Measurements from ENCODE around the gene SSC5D. TPM values are rescaled to one million over a fixed set of nuclear protein-coding genes. Genes with fewer than 3 reads are reported as not detected.

Gene SSC5D
- total RNA-seq, 1 donor from 2014 or later: 3.7 TPM

GRCh38 chr19:55485439-55486011 lies 2.7 kb upstream of the SSC5D start:
- TF ChIP-seq, protein P1, sequence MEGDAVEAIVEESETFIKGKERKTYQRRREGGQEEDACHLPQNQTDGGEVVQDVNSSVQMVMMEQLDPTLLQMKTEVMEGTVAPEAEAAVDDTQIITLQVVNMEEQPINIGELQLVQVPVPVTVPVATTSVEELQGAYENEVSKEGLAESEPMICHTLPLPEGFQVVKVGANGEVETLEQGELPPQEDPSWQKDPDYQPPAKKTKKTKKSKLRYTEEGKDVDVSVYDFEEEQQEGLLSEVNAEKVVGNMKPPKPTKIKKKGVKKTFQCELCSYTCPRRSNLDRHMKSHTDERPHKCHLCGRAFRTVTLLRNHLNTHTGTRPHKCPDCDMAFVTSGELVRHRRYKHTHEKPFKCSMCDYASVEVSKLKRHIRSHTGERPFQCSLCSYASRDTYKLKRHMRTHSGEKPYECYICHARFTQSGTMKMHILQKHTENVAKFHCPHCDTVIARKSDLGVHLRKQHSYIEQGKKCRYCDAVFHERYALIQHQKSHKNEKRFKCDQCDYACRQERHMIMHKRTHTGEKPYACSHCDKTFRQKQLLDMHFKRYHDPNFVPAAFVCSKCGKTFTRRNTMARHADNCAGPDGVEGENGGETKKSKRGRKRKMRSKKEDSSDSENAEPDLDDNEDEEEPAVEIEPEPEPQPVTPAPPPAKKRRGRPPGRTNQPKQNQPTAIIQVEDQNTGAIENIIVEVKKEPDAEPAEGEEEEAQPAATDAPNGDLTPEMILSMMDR (IDR thresholded peaks at IDR 0.05; ENCODE audit: borderline replicate concordance): no peak
- no peak for DNase-seq
- intact Hi-C loops (cut with micrococcal nuclease): no loop called here
- H3K27me3 ChIP-seq (ENCODE audit: low read depth): peaks cover 7% of the 10 kb centered on the region
- H3K36me3 ChIP-seq: peaks cover 25% of the 10 kb centered on the region
- peak overlapping the region; percentile 80 for H3K4me3 ChIP-seq
- no peaks in the 10 kb centered on the region for H3K9me3 ChIP-seq (replicated peaks)
- peaks cover 62% of the 10 kb centered on the region for H3K4me1 ChIP-seq
- peak overlapping the region; percentile 90 for H3K27ac ChIP-seq (replicated peaks)

- intact Hi-C loops (cut with micrococcal nuclease): no loop called here
- no peak for DNase-seq
- Histone ChIP-seq H3K9me3 (replicated peaks) (no peaks in the 10 kb centered on the region), H3K27me3 (ENCODE audit: low read depth) (peaks cover 11% of the 10 kb centered on the region), H3K4me1 (peaks cover 62% of the 10 kb centered on the region), H3K36me3 (peaks cover 24% of the 10 kb centered on the region), H3K4me3 (peak overlapping the region; percentile 80), H3K27ac (replicated peaks) (peak overlapping the region; percentile 90)
- TF ChIP-seq, protein P1 (IDR thresholded peaks at IDR 0.05; ENCODE audit: borderline replicate concordance): peak; percentile 44
Measured at GRCh38 chr19:55486043-55486970, 1.9 kb upstream of the SSC5D start.

- H3K4me1 ChIP-seq: peaks cover 62% of the 10 kb centered on the region
- peak; percentile 66 for DNase-seq
Measured at GRCh38 chr19:55486971-55487923, 989 bp upstream of the SSC5D start.

DNA sequence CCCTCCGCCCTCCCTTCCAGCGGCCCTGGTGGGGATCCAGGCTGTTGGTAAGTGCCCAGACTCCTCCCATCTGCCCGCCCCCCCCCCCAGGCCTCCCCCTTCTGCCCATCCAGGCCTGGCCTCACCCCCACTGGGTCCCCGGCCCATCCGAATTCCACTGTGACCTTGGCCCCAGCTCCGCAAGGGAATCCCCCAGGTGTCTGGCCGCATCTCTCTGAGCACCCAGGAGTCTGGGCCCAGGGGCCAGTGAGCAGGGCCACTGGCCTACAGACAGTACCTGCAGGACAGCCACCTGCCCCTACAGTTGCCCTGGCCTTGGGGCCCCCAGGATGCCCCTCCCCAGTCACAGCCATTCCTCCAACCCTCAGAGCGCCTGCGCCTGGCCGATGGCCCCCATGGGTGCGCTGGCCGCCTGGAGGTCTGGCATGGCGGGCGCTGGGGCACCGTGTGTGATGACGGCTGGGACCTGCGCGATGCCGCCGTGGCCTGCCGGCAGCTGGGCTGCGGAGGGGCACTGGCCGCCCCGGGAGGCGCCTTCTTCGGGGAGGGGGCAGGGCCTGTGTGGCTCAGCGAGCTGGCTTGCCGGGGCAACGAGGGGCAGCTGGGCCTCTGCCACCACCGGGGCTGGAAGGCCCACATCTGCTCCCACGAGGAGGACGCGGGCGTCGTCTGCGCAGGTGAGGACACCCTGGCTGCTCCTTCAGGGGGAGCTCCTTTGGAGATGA lies 912 bp downstream of the SSC5D start:
- TF ChIP-seq, protein P1 (IDR thresholded peaks at IDR 0.05; ENCODE audit: borderline replicate concordance): no peak
- peaks cover 31% of the 10 kb centered on the region for H3K27me3 ChIP-seq (ENCODE audit: low read depth)
- intact Hi-C loops (cut with micrococcal nuclease): no loop called here
- no peak for DNase-seq
- H3K4me1 ChIP-seq: peaks cover 63% of the 10 kb centered on the region
- no peak overlapping the region for H3K4me3 ChIP-seq
- H3K27ac ChIP-seq (replicated peaks): peak overlapping the region; percentile 50
- H3K9me3 ChIP-seq (replicated peaks): no peaks in the 10 kb centered on the region
- no peaks in the 10 kb centered on the region for H3K36me3 ChIP-seq

More at GRCh38 chr19:55486971-55487923, 989 bp upstream of the SSC5D start:
- intact Hi-C loops (cut with micrococcal nuclease): no loop called here
- Histone ChIP-seq H3K27me3 (ENCODE audit: low read depth) (peaks cover 12% of the 10 kb centered on the region), H3K4me3 (peak overlapping the region; percentile 80), H3K27ac (replicated peaks) (peak overlapping the region; percentile 90), H3K9me3 (replicated peaks) (no peaks in the 10 kb centered on the region), H3K36me3 (peaks cover 17% of the 10 kb centered on the region)
- TF ChIP-seq, protein P1 (IDR thresholded peaks at IDR 0.05; ENCODE audit: borderline replicate concordance): no peak
